ENCODE results near the gene WNK2.

WNK2 gene

GRCh38 chr9:93161786-93162562 lies 22.0 kb upstream of the WNK2 start:
- no peak for DNase-seq (ENCODE audit: low read depth)

- no peak for DNase-seq (ENCODE audit: low read depth)
Measured at GRCh38 chr9:93164085-93164484, 19.9 kb upstream of the WNK2 start.

DNA sequence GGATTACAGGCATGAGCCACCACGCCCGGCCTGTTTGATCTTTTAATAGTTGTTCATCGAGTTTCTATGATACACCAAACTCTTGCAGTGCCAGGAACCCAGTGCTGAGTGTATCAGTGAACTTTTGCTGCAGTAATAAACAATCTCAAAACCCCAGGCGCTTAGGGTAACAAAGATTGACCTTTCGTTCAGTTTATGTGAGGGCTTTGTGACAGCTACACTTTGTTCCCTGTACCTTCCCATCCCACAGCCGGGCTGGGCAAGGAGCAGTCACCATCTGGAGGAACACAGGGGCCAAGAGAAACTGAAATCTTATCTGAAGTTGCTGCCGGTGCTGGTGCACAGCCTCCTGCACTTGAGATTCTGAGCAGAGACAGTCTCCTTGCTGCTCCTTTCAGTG lies 17.2 kb upstream of the WNK2 start:
- DNase-seq (ENCODE audit: low read depth), result no peak

DNA sequence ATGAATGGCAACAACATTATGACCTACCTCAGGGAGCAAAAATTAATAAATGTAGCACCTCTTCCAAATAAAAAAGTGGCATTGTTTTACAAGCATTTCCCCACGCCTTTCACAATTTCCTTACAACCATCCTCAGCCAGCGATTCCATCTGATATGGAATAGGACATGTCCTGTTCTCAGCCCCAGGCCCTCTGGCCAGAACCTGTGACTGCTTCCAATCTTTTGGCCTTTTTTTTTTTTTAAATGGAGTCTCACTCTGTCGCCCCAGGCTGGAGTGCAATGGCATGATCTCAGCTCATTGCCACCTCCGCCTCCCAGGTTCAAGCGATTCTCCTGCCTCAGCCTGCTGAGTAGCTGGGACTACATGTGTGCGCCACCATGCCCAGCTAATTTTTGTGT lies 16.8 kb upstream of the WNK2 start:
- no peak for DNase-seq (ENCODE audit: low read depth)

DNA sequence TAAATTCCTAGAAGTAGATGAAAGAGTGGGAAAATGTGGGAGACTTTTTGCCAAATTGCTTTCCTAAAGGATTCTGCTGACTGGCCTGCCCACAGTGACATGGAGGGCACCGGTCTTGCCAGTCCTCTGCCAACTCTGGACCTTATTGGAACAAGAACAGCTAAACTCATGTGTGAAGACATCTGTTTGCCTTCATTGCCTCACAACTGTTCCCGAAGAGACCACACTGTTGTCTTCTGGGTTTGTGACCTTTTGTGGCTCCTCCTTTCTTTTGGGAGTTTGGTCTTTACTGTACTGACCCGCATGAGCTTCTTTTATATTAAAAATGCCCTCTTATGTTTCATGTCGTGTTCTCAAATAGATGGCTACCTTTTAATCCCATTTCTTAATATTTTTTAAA lies 16.1 kb upstream of the WNK2 start:
- no peak for DNase-seq (ENCODE audit: low read depth)

GRCh38 chr9:93168581-93168980 lies 15.4 kb upstream of the WNK2 start:
- DNase-seq (ENCODE audit: low read depth), result no peak

DNA sequence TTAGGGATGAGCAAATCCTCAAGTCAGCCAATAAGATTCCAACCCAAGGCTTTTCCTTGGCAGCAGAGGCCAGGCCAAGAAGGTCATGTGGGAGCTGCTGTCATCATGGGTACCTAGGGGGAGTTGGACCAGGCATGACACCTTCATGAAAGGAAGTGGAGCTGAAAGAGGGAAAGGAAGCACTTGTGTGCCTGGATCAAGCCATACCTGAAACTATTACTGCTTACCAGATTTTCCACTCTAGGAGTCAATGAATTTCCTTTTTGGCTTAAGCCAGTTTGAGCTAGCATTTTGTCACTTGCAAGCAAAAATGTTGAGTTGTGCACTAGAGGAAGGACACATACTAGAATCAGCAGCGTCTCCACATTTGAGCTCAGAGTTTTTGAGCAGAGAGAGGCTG lies 14.5 kb upstream of the WNK2 start:
- no peak for DNase-seq (ENCODE audit: low read depth)

- DNase-seq (ENCODE audit: low read depth), result no peak
Measured at GRCh38 chr9:93170571-93170970, 13.4 kb upstream of the WNK2 start.

DNA sequence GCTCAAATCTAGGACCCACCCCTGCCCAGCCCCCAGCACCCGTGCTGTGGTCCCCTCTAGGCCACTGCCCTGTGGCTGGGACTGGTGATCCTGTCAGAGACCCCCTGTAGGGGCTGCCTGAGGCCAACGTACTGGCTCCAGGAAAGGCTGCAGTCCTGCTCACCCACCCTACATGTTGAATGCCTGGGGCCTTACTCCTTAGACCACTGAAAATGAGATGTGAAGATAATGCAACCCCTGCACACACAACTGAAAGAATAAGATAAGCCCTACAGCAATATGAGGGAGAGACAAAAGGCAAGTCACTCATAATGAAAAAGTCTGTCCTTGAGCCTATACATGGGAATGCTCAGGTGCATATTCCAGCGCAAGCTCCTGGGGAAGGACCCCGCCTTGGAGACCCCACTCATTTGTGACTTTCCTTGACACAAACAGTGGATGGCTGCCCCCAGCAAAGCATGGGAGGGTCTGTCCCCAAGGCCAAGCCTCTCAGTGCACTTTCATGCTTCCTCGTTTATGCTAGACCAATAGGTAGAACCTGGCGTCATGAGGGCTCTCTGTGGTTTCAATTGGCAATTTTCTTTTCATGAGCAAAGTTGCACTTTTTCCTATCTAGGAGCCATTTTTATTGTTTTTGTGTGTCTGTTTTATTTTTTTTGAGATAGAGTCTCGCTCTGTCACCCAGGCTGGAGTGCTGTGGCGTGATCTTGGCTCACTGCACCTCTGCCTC lies 12.5 kb upstream of the WNK2 start:
- no peak for DNase-seq (ENCODE audit: low read depth)

- no peak for DNase-seq (ENCODE audit: low read depth)
Measured at GRCh38 chr9:93172666-93173364, 11.1 kb upstream of the WNK2 start.

DNA sequence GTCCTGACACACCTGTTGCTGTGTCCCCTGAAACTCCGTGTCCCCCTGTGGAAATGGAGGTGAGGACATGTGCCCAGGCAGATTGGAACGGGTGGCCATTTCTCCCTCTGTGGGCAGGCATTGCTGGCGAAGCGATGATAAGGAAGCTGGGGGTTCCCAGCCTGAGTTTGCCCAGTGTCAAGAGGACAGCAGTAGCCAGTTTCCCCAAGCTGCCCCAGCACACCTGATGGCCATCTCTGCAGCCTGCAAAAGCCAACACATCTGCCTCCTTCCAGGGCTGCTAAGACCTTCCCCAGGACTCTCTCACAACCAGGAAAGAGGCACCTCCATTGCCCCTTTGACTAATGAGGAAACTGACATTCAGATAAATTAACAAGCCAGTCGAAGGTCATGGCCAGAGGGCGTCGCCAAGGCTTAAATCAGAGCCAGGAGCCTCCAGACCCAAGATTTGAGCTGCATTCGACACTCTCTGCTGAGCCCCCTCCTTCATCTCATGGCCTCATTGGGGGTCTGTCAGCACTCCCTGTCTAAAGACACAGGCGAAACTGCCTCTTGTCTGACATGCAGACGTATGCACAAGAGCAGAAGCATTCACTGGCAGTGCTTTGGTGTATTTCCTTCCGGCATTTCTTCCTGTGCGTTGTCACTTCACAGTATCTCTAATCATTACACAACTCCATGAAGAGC lies 10.4 kb upstream of the WNK2 start:
- DNase-seq (ENCODE audit: low read depth), result no peak

DNA sequence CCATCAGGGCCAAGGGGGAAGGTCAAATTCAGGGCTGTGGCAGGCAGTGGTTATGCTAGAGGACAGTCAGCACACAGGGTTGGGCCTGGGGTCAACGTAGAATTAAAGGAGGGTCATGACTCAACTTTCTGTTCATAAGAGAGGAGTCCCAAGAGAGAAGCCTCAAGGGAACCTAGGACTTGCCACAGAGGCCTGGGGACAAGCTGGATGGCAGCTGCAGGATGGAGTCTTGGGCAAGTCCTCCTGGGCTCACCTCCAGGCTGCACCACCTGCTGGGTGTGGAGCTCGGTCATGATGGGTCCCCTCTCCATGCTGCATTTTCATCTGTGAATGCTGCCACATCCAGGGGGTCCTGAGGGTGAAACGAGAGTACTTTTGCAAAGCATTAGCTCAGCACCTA lies 9.0 kb upstream of the WNK2 start:
- no peak for DNase-seq (ENCODE audit: low read depth)

GRCh38 chr9:93177676-93178075 lies 6.3 kb upstream of the WNK2 start:
- no peak for DNase-seq (ENCODE audit: low read depth)

DNA sequence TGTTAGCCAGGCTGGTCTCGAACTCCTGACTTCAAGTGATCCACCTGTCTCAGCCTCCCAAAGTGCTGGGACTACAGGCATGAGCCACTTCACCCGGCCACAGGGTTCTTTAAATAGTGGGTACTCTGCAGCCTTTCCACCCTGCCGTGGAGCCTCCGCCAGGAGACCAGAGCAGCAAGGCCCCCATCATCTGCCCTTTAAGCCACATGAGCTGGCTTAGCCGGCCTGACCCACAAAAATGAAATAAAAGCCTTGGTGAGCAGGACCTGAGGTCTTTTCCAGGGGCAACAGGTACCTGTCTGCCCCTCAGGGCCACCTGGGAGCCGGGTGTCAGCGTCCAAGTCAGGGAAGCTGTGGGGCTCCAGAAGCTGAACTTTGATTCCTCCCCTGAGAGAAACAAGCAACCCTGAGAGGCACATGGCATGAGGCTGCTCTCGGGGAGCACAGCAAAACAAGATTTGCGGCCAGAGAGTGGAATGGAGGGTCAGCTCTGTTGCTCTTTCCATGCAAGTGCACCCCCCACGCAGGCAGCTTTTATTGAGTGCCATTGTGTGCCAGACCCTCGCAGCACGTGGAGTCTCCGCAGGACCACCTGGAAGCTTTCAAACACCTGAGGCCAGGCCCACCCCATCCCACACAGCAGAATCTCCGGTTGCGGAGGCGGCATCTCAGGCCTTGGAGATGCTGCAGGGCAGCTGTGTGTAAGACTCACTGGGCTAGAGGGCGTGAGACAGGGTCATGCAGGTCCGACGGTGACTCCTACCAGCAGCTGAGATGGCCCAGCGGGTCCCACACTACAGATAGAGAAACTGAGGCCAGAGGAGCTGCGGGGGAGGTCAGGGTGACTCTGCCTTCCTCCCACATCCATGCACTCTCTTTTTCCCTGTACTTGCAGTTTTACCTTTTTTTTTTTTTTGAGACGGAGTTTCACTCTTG lies 4.8 kb upstream of the WNK2 start:
- DNase-seq (ENCODE audit: low read depth), result no peak

DNA sequence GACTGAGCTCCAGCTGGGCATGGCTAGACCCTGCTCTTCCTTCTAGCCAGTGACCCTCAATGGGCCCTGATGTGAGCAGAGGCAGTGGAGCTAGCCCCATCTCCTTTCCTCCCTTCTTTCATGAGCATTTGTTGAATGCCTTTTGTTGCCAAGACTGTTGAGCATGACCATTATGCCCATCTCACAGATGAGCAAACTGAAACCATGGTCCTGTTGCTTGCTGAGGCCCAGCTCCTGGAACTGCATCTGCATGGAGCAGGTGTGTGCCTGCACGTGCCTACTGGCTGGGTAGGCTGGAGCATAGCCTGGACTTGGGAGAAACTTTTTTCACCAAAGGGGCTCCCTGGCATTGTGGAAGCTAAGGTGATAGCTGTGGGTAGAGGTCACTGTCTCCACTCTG lies 3.0 kb upstream of the WNK2 start:
- no peak for DNase-seq (ENCODE audit: low read depth)

- DNase-seq (ENCODE audit: low read depth), result no peak
Measured at GRCh38 chr9:93181672-93182435, 2.1 kb upstream of the WNK2 start.

GRCh38 chr9:93182572-93182971 lies 1.4 kb upstream of the WNK2 start:
- no peak for DNase-seq (ENCODE audit: low read depth)

DNA sequence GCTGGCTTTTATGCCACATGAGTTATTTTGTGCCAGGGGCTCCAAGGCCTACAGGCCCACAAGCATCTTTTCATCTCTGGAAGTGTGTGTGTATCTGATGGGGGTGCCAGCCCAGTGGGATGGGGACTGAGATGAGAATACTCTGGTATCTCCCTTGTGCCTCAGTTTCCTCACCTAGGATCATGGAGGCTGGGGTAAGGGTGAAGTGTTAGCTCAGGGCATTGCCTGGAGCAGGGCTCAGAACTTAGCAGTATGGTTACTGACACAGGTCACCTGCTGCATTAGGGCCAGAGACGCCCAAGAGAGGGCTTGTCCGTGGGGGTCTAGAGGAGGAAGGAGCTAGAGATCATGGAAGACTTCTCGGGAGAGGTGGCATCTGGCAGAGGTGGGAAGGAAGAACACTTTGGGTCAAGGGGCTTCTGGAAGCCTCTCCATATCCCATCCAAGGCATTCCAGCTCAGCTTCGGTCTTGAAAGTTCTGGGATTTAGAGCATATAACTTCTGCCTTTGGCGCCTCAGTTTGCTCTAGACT lies 742 bp upstream of the WNK2 start:
- no peak for DNase-seq (ENCODE audit: low read depth)

DNA sequence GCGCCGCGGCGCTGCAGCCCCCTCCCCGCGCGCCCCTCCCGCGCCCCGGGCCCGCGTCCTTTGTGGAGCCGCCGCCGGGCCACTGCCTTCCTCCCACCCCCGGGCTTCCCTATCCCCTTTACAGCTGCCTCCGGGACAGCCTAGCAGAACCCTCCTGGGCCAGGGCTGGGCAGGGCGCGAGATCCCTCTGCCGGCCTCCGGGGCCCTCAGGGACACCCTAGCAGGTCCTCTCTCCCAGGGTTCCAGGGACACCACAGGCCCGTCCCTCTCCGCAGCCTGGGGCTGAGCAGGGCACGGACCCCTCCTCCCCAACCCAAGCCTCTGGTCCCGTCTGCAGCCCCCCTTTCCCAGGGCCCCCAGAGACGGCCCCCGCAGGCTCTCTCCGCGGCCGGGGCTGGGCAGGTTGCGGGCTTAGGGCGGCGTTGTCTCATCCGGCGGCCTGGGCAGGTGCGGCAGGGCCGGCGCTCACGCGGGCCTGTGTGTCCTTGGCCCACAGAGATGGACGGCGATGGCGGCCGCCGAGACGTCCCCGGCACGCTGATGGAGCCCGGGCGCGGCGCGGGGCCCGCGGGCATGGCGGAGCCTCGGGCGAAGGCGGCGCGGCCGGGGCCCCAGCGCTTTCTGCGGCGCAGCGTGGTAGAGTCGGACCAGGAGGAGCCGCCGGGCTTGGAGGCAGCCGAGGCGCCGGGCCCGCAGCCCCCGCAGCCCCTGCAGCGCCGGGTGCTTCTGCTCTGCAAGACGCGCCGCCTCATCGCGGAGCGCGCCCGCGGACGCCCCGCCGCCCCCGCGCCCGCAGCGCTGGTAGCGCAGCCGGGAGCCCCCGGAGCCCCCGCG lies 710 bp downstream of the WNK2 start:
- no peak for DNase-seq (ENCODE audit: low read depth)

All from activated T-cell treated with anti-CD3 and anti-CD28 coated beads for 24 hours (primary cell).